OCI-LY1 (cell line): ENCODE results near the gene CLEC11A.
"Not testable (repeated sequence)": the region's sequence is repeated elsewhere in the genome, so short reads cannot be mapped to it uniquely, and the experiment has no call there.

Experiments used
- EZH2 ChIP-seq: fragments of 200-600 bp; sonication (generic), shearing (Covaris generic); IDR thresholded peaks from 2 replicates; pipeline ENCODE4 v1.8.0; 2017; ENCODE audit warnings: borderline replicate concordance, mixed run types, mild to moderate bottlenecking, antibody characterized with exemption, low read length, moderate library complexity, mixed read lengths
- TF ChIP-seq, protein P1 (sequence below): fragments of 200-600 bp; sonication (generic), shearing (Covaris generic); IDR thresholded peaks from 2 replicates; pipeline ENCODE4 v1.5.1; 2017; ENCODE audit warnings: mild to moderate bottlenecking, antibody characterized with exemption, low read length, moderate library complexity, mixed read lengths

DNA sequence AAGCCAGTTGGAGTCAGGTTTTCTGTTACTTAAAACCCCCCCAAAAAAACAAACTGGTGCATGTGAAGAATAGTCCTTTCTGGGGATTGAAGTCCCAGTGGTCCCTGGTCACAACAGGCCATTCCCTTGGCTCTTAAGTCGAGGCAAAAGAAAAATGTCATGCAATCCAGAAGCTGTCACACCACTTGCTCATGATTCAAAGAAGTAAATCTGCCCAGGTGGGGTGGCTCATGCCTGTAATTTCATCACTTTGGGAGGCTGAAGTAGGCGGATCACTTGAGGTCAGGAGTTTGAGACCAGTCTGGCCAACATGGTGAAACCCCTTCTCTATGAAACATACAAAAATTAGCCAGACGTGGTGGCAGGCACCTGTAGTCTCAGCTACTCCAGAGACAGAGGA lies 38.3 kb downstream of the CLEC11A start:
- TF ChIP-seq, protein P1, sequence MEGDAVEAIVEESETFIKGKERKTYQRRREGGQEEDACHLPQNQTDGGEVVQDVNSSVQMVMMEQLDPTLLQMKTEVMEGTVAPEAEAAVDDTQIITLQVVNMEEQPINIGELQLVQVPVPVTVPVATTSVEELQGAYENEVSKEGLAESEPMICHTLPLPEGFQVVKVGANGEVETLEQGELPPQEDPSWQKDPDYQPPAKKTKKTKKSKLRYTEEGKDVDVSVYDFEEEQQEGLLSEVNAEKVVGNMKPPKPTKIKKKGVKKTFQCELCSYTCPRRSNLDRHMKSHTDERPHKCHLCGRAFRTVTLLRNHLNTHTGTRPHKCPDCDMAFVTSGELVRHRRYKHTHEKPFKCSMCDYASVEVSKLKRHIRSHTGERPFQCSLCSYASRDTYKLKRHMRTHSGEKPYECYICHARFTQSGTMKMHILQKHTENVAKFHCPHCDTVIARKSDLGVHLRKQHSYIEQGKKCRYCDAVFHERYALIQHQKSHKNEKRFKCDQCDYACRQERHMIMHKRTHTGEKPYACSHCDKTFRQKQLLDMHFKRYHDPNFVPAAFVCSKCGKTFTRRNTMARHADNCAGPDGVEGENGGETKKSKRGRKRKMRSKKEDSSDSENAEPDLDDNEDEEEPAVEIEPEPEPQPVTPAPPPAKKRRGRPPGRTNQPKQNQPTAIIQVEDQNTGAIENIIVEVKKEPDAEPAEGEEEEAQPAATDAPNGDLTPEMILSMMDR: not testable (repeated sequence)
- TF ChIP-seq EZH2: not testable (repeated sequence)
